ENCODE measurements around the gene FLAD1.

Gene FLAD1

GRCh38 chr1:154982897-154983648 is at the start of gene FLAD1:
Gene FLAD1, plus strand, starts transcription at chr1:154983344. Its CDS starts 351 bp downstream, at chr1:154983695.
- DNase-seq (ENCODE audit: low read depth in 2 of 3, low spot score in 2 of 3): peak; percentile 84 to 87 (median 86)

- no peak for DNase-seq (ENCODE audit: low read depth in 2 of 3, low spot score in 2 of 3)
These were observed 48.7 kb upstream of the FLAD1 start for GRCh38 chr1:154934358-154934948.

GRCh38 chr1:154935749-154936554 is 47.2 kb upstream of the FLAD1 start:
- no peak for DNase-seq (ENCODE audit: low read depth in 2 of 3, low spot score in 2 of 3)

- peak; percentile 79 to 88 (median 80) for DNase-seq (ENCODE audit: low read depth in 2 of 3, low spot score in 2 of 3)
These were observed 46.5 kb upstream of the FLAD1 start, which contains the start of gene PMVK for GRCh38 chr1:154936555-154937084. Gene PMVK, minus strand, starts transcription at chr1:154936719. Its CDS starts 34 bp downstream, at chr1:154936685.

- DNase-seq (ENCODE audit: low read depth in 2 of 3, low spot score in 2 of 3): peak in 2 of 3 experiments; percentile 68 to 75
These were observed 45.8 kb upstream of the FLAD1 start for GRCh38 chr1:154937085-154937987.

GRCh38 chr1:154937988-154938386 is 45.2 kb upstream of the FLAD1 start:
- no peak for DNase-seq (ENCODE audit: low read depth in 2 of 3, low spot score in 2 of 3)

GRCh38 chr1:154938604-154939399 is 44.3 kb upstream of the FLAD1 start:
- no peak for DNase-seq (ENCODE audit: low read depth in 2 of 3, low spot score in 2 of 3)

- DNase-seq (ENCODE audit: low read depth in 2 of 3, low spot score in 2 of 3): no peak
These were observed 43.0 kb upstream of the FLAD1 start for GRCh38 chr1:154940213-154940560.

GRCh38 chr1:154940651-154941194 is 42.4 kb upstream of the FLAD1 start:
- DNase-seq (ENCODE audit: low read depth in 2 of 3, low spot score in 2 of 3): no peak

GRCh38 chr1:154941333-154942013 is 41.7 kb upstream of the FLAD1 start:
- no peak for DNase-seq (ENCODE audit: low read depth in 2 of 3, low spot score in 2 of 3)

- DNase-seq (ENCODE audit: low read depth in 2 of 3, low spot score in 2 of 3): no peak
These were observed 39.3 kb upstream of the FLAD1 start for GRCh38 chr1:154943649-154944400.

- DNase-seq (ENCODE audit: low read depth in 2 of 3, low spot score in 2 of 3): no peak
These were observed 38.6 kb upstream of the FLAD1 start for GRCh38 chr1:154944401-154945159.

GRCh38 chr1:154945160-154945961 is 37.8 kb upstream of the FLAD1 start:
- DNase-seq (ENCODE audit: low read depth in 2 of 3, low spot score in 2 of 3): no peak

- DNase-seq (ENCODE audit: low read depth in 2 of 3, low spot score in 2 of 3): no peak
These were observed 36.9 kb upstream of the FLAD1 start for GRCh38 chr1:154945962-154946850.

- no peak for DNase-seq (ENCODE audit: low read depth in 2 of 3, low spot score in 2 of 3)
These were observed 35.1 kb upstream of the FLAD1 start for GRCh38 chr1:154948079-154948478.

Measured in activated CD8-positive, alpha-beta memory T cell treated with anti-CD3 and anti-CD28 coated beads for 48 hours (primary cell).